Smooth muscle cell (in vitro differentiated cells): ENCODE results near the gene SYCE3. TPM values are rescaled to one million over a fixed set of nuclear protein-coding genes. Genes with fewer than 3 reads are reported as not detected.

ENCODE experiments used
- DNase-seq: peaks from one replicate; lab custom pipeline; 2025; ENCODE audit not compliant: unreplicated experiment; lab: John Stamatoyannopoulos, UW
- H2AFZ ChIP-seq: fragments of 200-600 bp; sonication (generic); 2 replicates; pipeline ENCODE4 v1.6.0; 2016; ENCODE audit warnings: antibody characterized with exemption, low read depth, mild to moderate bottlenecking
- H3F3A ChIP-seq: fragments of 200-600 bp; sonication (generic); 2 replicates; pipeline ENCODE4 v1.6.0; 2017; ENCODE audit warnings: antibody characterized with exemption, low read depth
- H3K27ac ChIP-seq: fragments of 200-600 bp; sonication (generic); 2 replicates; pipeline ENCODE4 v1.5.1; 2016; ENCODE audit warnings: low read depth, mild to moderate bottlenecking
- H3K27me3 ChIP-seq: fragments of 200-600 bp; sonication (generic); 2 replicates; pipeline ENCODE4 v1.6.1; 2016; ENCODE audit warnings: low read depth, mild to moderate bottlenecking
- H3K36me3 ChIP-seq: fragments of 200-600 bp; sonication (generic); 2 replicates; pipeline ENCODE4 v1.5.1; 2016; ENCODE audit warnings: low read depth
- H3K4me1 ChIP-seq: fragments of 200-600 bp; sonication (generic); 2 replicates; pipeline ENCODE4 v1.5.1; 2016; ENCODE audit warnings: low read depth
- H3K4me2 ChIP-seq: fragments of 200-600 bp; sonication (generic); 2 replicates; pipeline ENCODE4 v1.6.0; 2016; ENCODE audit warnings: mild to moderate bottlenecking
- H3K4me3 ChIP-seq: fragments of 200-600 bp; sonication (generic); 2 replicates; pipeline ENCODE4 v1.5.1; 2016; ENCODE audit warnings: mild to moderate bottlenecking
- H3K79me2 ChIP-seq: fragments of 200-600 bp; sonication (generic); 2 replicates; pipeline ENCODE4 v1.6.0; 2016; ENCODE audit warnings: low read depth, mild to moderate bottlenecking
- H3K9ac ChIP-seq: fragments of 200-600 bp; sonication (generic); 2 replicates; pipeline ENCODE4 v1.6.0; 2016; ENCODE audit warnings: low read depth
- H3K9me3 ChIP-seq: fragments of 200-600 bp; sonication (generic); replicated peaks from 2 replicates; pipeline ENCODE4 v1.5.1; 2016; ENCODE audit warnings: low read depth
- H4K20me1 ChIP-seq: fragments of 200-600 bp; sonication (generic); 2 replicates; pipeline ENCODE4 v1.6.0; 2016; ENCODE audit warnings: low read depth
- WGBS: methylation state at CpG from one replicate; pipeline ENCODE4 v1.1.7; 2016; ENCODE audit warnings: low lambda C conversion rate; 5-methylcytosine and 5-hydroxymethylcytosine counted together
- polyA plus RNA-seq: library from polyadenylated mRNA; unstranded; fragments of >200 nt; fragmentation: Nextera tagmentation; extraction: Ambion mirVana; gene quantifications from 2 replicates; pipeline ENCODE4 v1.2.1, GENCODE V29; 2016
- total RNA-seq: library from RNA; depleted of rRNA; stranded (reverse); fragments of >200 nt; gene quantifications from 2 replicates; pipeline ENCODE4 v1.2.3, GENCODE V29; 2014
- TF ChIP-seq, protein P1 (sequence below): fragments of 200-600 bp; sonication (generic); IDR thresholded peaks from 2 replicates; pipeline ENCODE4 v1.5.1; 2017; ENCODE audit warnings: borderline replicate concordance, mild to moderate bottlenecking, antibody characterized with exemption; ENCODE audit not compliant: insufficient read depth, poor library complexity, severe bottlenecking

SYCE3 gene
- total and polyA plus RNA-seq, 2 experiments from 2014 or later, result not detected

DNA sequence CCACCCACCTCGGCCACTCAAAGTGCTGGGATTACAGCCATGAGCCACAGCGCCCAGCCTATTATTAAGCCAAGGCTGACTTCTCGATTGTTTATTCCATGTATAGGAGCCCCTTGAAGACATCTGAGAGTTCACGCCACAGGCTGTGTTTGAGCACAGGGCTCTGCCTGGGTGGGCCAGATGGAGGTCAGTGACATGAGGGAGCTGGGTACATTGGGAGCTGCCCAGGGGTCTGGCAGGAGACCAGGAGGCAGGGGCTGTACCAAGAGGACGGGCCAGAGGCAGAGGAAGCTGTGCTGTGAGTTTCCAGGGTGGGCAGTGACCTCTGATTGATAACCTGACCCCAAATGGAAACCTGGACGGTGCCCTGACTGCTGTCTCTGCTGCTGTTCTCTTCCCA, 60.6 kb downstream of the SYCE3 start:
- H3K4me2 ChIP-seq, result no peak overlapping the region
- WGBS, result over 99% methylated on average over 5 of the region's 6 CpGs
- H3K36me3 ChIP-seq, result no peaks in the 10 kb centered on the region
- no peak overlapping the region for H3K4me3 ChIP-seq
- H2AFZ ChIP-seq, result no peak overlapping the region
- TF ChIP-seq, protein P1, sequence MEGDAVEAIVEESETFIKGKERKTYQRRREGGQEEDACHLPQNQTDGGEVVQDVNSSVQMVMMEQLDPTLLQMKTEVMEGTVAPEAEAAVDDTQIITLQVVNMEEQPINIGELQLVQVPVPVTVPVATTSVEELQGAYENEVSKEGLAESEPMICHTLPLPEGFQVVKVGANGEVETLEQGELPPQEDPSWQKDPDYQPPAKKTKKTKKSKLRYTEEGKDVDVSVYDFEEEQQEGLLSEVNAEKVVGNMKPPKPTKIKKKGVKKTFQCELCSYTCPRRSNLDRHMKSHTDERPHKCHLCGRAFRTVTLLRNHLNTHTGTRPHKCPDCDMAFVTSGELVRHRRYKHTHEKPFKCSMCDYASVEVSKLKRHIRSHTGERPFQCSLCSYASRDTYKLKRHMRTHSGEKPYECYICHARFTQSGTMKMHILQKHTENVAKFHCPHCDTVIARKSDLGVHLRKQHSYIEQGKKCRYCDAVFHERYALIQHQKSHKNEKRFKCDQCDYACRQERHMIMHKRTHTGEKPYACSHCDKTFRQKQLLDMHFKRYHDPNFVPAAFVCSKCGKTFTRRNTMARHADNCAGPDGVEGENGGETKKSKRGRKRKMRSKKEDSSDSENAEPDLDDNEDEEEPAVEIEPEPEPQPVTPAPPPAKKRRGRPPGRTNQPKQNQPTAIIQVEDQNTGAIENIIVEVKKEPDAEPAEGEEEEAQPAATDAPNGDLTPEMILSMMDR, result no peak
- peaks cover 14% of the 10 kb centered on the region for H3K79me2 ChIP-seq
- no peaks in the 10 kb centered on the region for H3K9me3 ChIP-seq
- H3K27me3 ChIP-seq, result no peaks in the 10 kb centered on the region
- no peak for DNase-seq
- H3K4me1 ChIP-seq, result peaks cover 7% of the 10 kb centered on the region
- H3K27ac ChIP-seq, result no peak overlapping the region
- no peak overlapping the region for H3K9ac ChIP-seq
- H3F3A ChIP-seq, result no peaks in the 10 kb centered on the region
- H4K20me1 ChIP-seq, result no peaks in the 10 kb centered on the region

Other genes starting within 250 kb of the SYCE3 start
- gene DENND6B, start 235.9 kb downstream of the SYCE3 start, total RNA-seq, result 2.4 and 3.1 TPM in 2 replicates
- gene DENND6B, start 235.9 kb downstream of the SYCE3 start, polyA plus RNA-seq, result 7.8 and 10.1 TPM in 2 replicates
- 24.6 and 30.7 TPM in 2 replicates for gene PPP6R2, start 219.6 kb downstream of the SYCE3 start, total RNA-seq
- gene PPP6R2, start 219.6 kb downstream of the SYCE3 start, polyA plus RNA-seq, result 31.6 and 36.3 TPM in 2 replicates
- gene SBF1, start 87.9 kb downstream of the SYCE3 start, total RNA-seq, result 34.1 and 37.3 TPM in 2 replicates
- 53.6 and 70.8 TPM in 2 replicates for gene SBF1, start 87.9 kb downstream of the SYCE3 start, polyA plus RNA-seq
- 3.0 and 4.1 TPM in 2 replicates for gene ADM2, start 81.4 kb downstream of the SYCE3 start, total RNA-seq
- 15.8 and 16.9 TPM in 2 replicates for gene ADM2, start 81.4 kb downstream of the SYCE3 start, polyA plus RNA-seq
- 2.1 TPM in 1 of 2 replicates, not detected in the other for gene MIOX, start 76.1 kb downstream of the SYCE3 start, total RNA-seq
- gene MIOX, start 76.1 kb downstream of the SYCE3 start, polyA plus RNA-seq, result 0.49 and 0.54 TPM in 2 replicates
- 53.5 and 56.3 TPM in 2 replicates for gene LMF2, start 55.2 kb downstream of the SYCE3 start, total RNA-seq
- 117 and 130 TPM in 2 replicates for gene LMF2, start 55.2 kb downstream of the SYCE3 start, polyA plus RNA-seq
- gene NCAPH2, start 54.7 kb downstream of the SYCE3 start, total RNA-seq, result 20.7 and 24.1 TPM in 2 replicates
- 42.0 and 45.7 TPM in 2 replicates for gene NCAPH2, start 54.7 kb downstream of the SYCE3 start, polyA plus RNA-seq
- gene SCO2, start 37.3 kb downstream of the SYCE3 start, total RNA-seq, result 1.5 and 3.2 TPM in 2 replicates
- 17.6 and 22.6 TPM in 2 replicates for gene SCO2, start 37.3 kb downstream of the SYCE3 start, polyA plus RNA-seq
- 85.8 and 87.4 TPM in 2 replicates for gene TYMP, start 32.9 kb downstream of the SYCE3 start, total RNA-seq
- gene TYMP, start 32.9 kb downstream of the SYCE3 start, polyA plus RNA-seq, result 263 and 287 TPM in 2 replicates
- gene KLHDC7B, start 17.0 kb downstream of the SYCE3 start, total RNA-seq, result 0.31 and 1.1 TPM in 2 replicates
- gene KLHDC7B, start 17.0 kb downstream of the SYCE3 start, polyA plus RNA-seq, result 1.5 and 2.2 TPM in 2 replicates
- gene CPT1B, start 15.5 kb upstream of the SYCE3 start, total RNA-seq, result 13.1 and 19.3 TPM in 2 replicates
- 20.7 and 38.3 TPM in 2 replicates for gene CPT1B, start 15.5 kb upstream of the SYCE3 start, polyA plus RNA-seq
- 33.6 and 35.2 TPM in 2 replicates for gene CHKB, start 19.9 kb upstream of the SYCE3 start, total RNA-seq
- gene CHKB, start 19.9 kb upstream of the SYCE3 start, polyA plus RNA-seq, result 62.8 and 64.8 TPM in 2 replicates
- gene MAPK8IP2, start 37.9 kb upstream of the SYCE3 start, total RNA-seq, result 0.63 TPM in 2 replicates
- gene MAPK8IP2, start 37.9 kb upstream of the SYCE3 start, polyA plus RNA-seq, result 1.2 and 1.5 TPM in 2 replicates
- 16.6 and 19.9 TPM in 2 replicates for gene ARSA, start 65.2 kb upstream of the SYCE3 start, total RNA-seq
- 16.6 and 17.7 TPM in 2 replicates for gene ARSA, start 65.2 kb upstream of the SYCE3 start, polyA plus RNA-seq
- gene SHANK3, start 109.9 kb upstream of the SYCE3 start, total RNA-seq, result 1.3 and 2.0 TPM in 2 replicates
- 1.6 and 1.9 TPM in 2 replicates for gene SHANK3, start 109.9 kb upstream of the SYCE3 start, polyA plus RNA-seq
- 0.27 and 1.9 TPM in 2 replicates for gene ACR, start 175.3 kb upstream of the SYCE3 start, total RNA-seq
- not detected in 2 replicates for gene ACR, start 175.3 kb upstream of the SYCE3 start, polyA plus RNA-seq
- gene RABL2B, start 220.7 kb upstream of the SYCE3 start, total RNA-seq, result 8.0 and 12.5 TPM in 2 replicates
- gene RABL2B, start 220.7 kb upstream of the SYCE3 start, polyA plus RNA-seq, result 17.4 and 22.9 TPM in 2 replicates